Fibroblast of lung (primary cell): ENCODE results near the gene ANKLE2. TPM values are rescaled to one million over a fixed set of nuclear protein-coding genes. Genes with fewer than 3 reads are reported as not detected.

Experiments used
- DNase-seq, 2 donors: peaks; one replicate each; pipeline versions ENCODE4 v3.0.0 to v3.0.0-alpha.2; 2010; ENCODE audit warnings: low read depth in 2 of 2
- H2AFZ ChIP-seq: 2 replicates; pipeline ENCODE4 v1.5.1; 2012; ENCODE audit warnings: low read length, control low read depth, inconsistent platforms
- H3K27ac ChIP-seq: 2 replicates; pipeline ENCODE4 v1.5.1; 2011; ENCODE audit warnings: low read length, control low read depth; ENCODE audit not compliant: insufficient read depth
- H3K27me3 ChIP-seq: 2 replicates; pipeline ENCODE4 v1.5.1; 2011; ENCODE audit warnings: mild to moderate bottlenecking, low read length; ENCODE audit not compliant: control insufficient read depth, insufficient read depth
- H3K36me3 ChIP-seq: 2 replicates; pipeline ENCODE4 v1.5.1; 2011; ENCODE audit warnings: low read length; ENCODE audit not compliant: control insufficient read depth, insufficient read depth
- H3K4me1 ChIP-seq: 2 replicates; pipeline ENCODE4 v1.5.1; 2011; ENCODE audit warnings: low read length; ENCODE audit not compliant: control insufficient read depth, insufficient read depth; ENCODE audit errors: extremely low read depth
- H3K4me2 ChIP-seq: 2 replicates; pipeline ENCODE4 v1.5.1; 2011; ENCODE audit warnings: low read length, control low read depth; ENCODE audit not compliant: insufficient read depth; ENCODE audit errors: extremely low read depth
- H3K4me3 ChIP-seq, 4 experiments: fragments of 200-600 bp in 1 of 4; sonication (generic) in 1 of 4; replicated peaks in 1 of 4; 2 replicates each; pipeline ENCODE4 v1.5.1; 2011 to 2016; ENCODE audit warnings: low read length in 4 of 4, low read depth in 3 of 4, mild to moderate bottlenecking in 3 of 4, control low read depth in 2 of 4, inconsistent platforms in 1 of 4, mixed read lengths in 1 of 4; ENCODE audit not compliant: insufficient read depth in 1 of 4; ENCODE audit errors: control extremely low read depth in 1 of 4
- H3K79me2 ChIP-seq: 2 replicates; pipeline ENCODE4 v1.5.1; 2012; ENCODE audit warnings: mild to moderate bottlenecking, low read length, inconsistent platforms; ENCODE audit not compliant: control insufficient read depth, insufficient read depth
- H3K9ac ChIP-seq: 2 replicates; pipeline ENCODE4 v1.5.1; 2011; ENCODE audit warnings: mild to moderate bottlenecking, low read length, control low read depth; ENCODE audit not compliant: insufficient read depth
- H3K9me3 ChIP-seq: 2 replicates; pipeline ENCODE4 v1.5.1; 2012; ENCODE audit warnings: low read depth, low read length; ENCODE audit not compliant: control insufficient read depth, insufficient read depth
- H4K20me1 ChIP-seq: 2 replicates; pipeline ENCODE4 v1.5.1; 2011; ENCODE audit warnings: low read length; ENCODE audit not compliant: control insufficient read depth, insufficient read depth; ENCODE audit errors: extremely low read depth
- CTCF ChIP-seq, 2 donors: IDR thresholded peaks in 1 of 2; conservative IDR thresholded peaks in 1 of 2; 1 replicate in 1 of 2; 2 replicates in 1 of 2; pipeline ENCODE4 v1.5.1; 2011 to 2012; ENCODE audit warnings: low read length in 2 of 2, control low read depth in 1 of 2, inconsistent platforms in 1 of 2, low read depth in 1 of 2, mild to moderate bottlenecking in 1 of 2
- EZH2 ChIP-seq: IDR thresholded peaks from 2 replicates; pipeline ENCODE4 v1.5.1; 2012; ENCODE audit warnings: low read length, control low read depth, mild to moderate bottlenecking; ENCODE audit errors: missing control alignments
- polyA plus RNA-seq, 2 donors: library from polyadenylated mRNA; depleted of rRNA in 1 of 2; stranded (reverse) in 1 of 2; unstranded in 1 of 2; fragments of >200 nt; gene quantifications; 2 replicates each; pipeline ENCODE4 v1.2.1, GENCODE V29; 2011 to 2012; ENCODE audit warnings: missing spikeins in 1 of 2
- total RNA-seq: library from RNA; depleted of rRNA; stranded (reverse); fragments of >200 nt; gene quantifications from 2 replicates; pipeline ENCODE4 v1.2.1, GENCODE V29; 2014

The ANKLE2 gene
- total and polyA plus RNA-seq, 2 donors (not counting 1 experiment from before 2014, with no cell fraction given), result 55.8 to 55.9 TPM

DNA sequence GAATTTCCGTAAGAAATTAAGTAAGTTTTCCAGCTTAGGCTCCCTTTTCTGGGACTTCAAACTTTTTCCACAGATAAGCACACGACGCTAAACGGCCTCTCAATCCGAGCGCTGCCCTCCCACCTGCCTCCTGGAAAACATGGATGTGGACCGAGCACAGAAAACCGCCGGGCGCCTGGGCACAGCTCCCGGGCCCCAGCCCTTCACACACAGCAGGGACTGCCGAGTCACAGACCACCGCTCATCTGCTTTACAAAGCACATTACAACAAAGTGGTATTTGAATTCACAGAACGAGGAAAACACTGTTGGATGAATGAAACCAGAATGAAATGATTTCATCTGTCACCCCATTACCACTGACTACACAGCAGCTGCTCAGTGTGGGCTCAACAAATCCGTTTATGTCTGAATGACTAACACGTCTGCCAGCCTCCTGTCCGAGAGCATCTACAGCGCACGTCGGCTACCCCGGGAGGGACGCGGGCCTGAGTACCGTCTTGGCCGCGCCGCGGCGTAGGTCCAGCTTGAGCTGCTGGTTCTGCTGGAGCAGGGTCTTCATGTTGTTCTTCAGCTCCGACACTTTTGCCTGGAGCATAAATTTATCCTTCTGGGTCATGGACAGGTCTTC is 13.1 kb upstream of the ANKLE2 start:
- Histone ChIP-seq H2AFZ (no peak overlapping the region), H3K36me3 (peaks cover 47% of the 10 kb centered on the region), H3K79me2 (peaks cover 4% of the 10 kb centered on the region), H3K9me3 (no peaks in the 10 kb centered on the region), H3K27ac (no peak overlapping the region), H4K20me1 (no peaks in the 10 kb centered on the region), H3K27me3 (no peaks in the 10 kb centered on the region), H3K4me1 (peaks cover 16% of the 10 kb centered on the region), H3K4me2 (no peak overlapping the region), H3K4me3 (no peak overlapping the region), H3K9ac (no peak overlapping the region)
- DNase-seq, result no peak
- TF ChIP-seq CTCF (conservative IDR thresholded peaks at IDR 0.05 in 1 of 2, IDR thresholded peaks at IDR 0.05 in 1 of 2; ENCODE audit: low read depth in 1 of 2, low read length in 2 of 2) (no peak), EZH2 (no peak)

GRCh38 chr12:132774159-132774558 is 12.5 kb upstream of the ANKLE2 start:
- Histone ChIP-seq H3K4me3 (no peak overlapping the region), H3K27ac (no peak overlapping the region), H3K27me3 (no peaks in the 10 kb centered on the region), H3K4me2 (no peak overlapping the region), H2AFZ (no peak overlapping the region), H3K79me2 (peaks cover 3% of the 10 kb centered on the region), H4K20me1 (no peaks in the 10 kb centered on the region), H3K9ac (no peak overlapping the region), H3K4me1 (peaks cover 16% of the 10 kb centered on the region), H3K36me3 (peaks cover 50% of the 10 kb centered on the region), H3K9me3 (no peaks in the 10 kb centered on the region)
- DNase-seq, result no peak
- TF ChIP-seq CTCF (conservative IDR thresholded peaks at IDR 0.05 in 1 of 2, IDR thresholded peaks at IDR 0.05 in 1 of 2; ENCODE audit: low read depth in 1 of 2, low read length in 2 of 2), result no peak
- TF ChIP-seq EZH2, result no peak

- Histone ChIP-seq H3K9ac (no peak overlapping the region), H2AFZ (no peak overlapping the region), H3K27me3 (no peaks in the 10 kb centered on the region), H3K36me3 (peaks cover 55% of the 10 kb centered on the region), H3K4me2 (no peak overlapping the region), H3K79me2 (peaks cover 3% of the 10 kb centered on the region), H4K20me1 (no peaks in the 10 kb centered on the region), H3K27ac (no peak overlapping the region), H3K4me3 (no peak overlapping the region), H3K4me1 (peaks cover 16% of the 10 kb centered on the region), H3K9me3 (no peaks in the 10 kb centered on the region)
- no peak for DNase-seq
- TF ChIP-seq EZH2, result no peak
These were observed 11.7 kb upstream of the ANKLE2 start for GRCh38 chr12:132773077-132773955.
